NCI-H2081 treated with DMSO at 0.1 percent for 48 hours (cell line): Measurements from ENCODE around the gene KIAA0232.

ENCODE experiments used
- DNase-seq: peaks from one replicate; lab custom pipeline; 2025; lab: John Stamatoyannopoulos, UW

Gene KIAA0232

GRCh38 chr4:6851962-6852361 lies 69.4 kb downstream of the KIAA0232 start:
- no peak for DNase-seq

- DNase-seq, result no peak
Measured at GRCh38 chr4:6852582-6852981, 70.1 kb downstream of the KIAA0232 start.

- no peak for DNase-seq
Measured at GRCh38 chr4:6854098-6854744, 71.7 kb downstream of the KIAA0232 start.

- peak; percentile 47 for DNase-seq
Measured at GRCh38 chr4:6855692-6856297, 73.3 kb downstream of the KIAA0232 start.

- no peak for DNase-seq
Measured at GRCh38 chr4:6856391-6856790, 73.9 kb downstream of the KIAA0232 start.

- no peak for DNase-seq
Measured at GRCh38 chr4:6857009-6857882, 74.7 kb downstream of the KIAA0232 start.

- DNase-seq, result no peak
Measured at GRCh38 chr4:6858997-6859396, 76.5 kb downstream of the KIAA0232 start.

- no peak for DNase-seq
Measured at GRCh38 chr4:6859543-6859942, 77.0 kb downstream of the KIAA0232 start.

GRCh38 chr4:6868386-6868785 lies 85.9 kb downstream of the KIAA0232 start:
- no peak for DNase-seq

GRCh38 chr4:6869944-6870343 lies 87.4 kb downstream of the KIAA0232 start:
- DNase-seq, result no peak

- no peak for DNase-seq
Measured at GRCh38 chr4:6873291-6873690, 90.8 kb downstream of the KIAA0232 start.

- peak; percentile 26 for DNase-seq
Measured at GRCh38 chr4:6873792-6874461, 91.4 kb downstream of the KIAA0232 start.

- DNase-seq, result no peak
Measured at GRCh38 chr4:6874981-6875380, 92.5 kb downstream of the KIAA0232 start.

GRCh38 chr4:6875431-6875831 lies 92.9 kb downstream of the KIAA0232 start:
- DNase-seq, result no peak

GRCh38 chr4:6876440-6876839 lies 93.9 kb downstream of the KIAA0232 start:
- DNase-seq, result no peak

GRCh38 chr4:6877067-6877466 lies 94.5 kb downstream of the KIAA0232 start:
- DNase-seq, result no peak

GRCh38 chr4:6878451-6879059 lies 96.0 kb downstream of the KIAA0232 start:
- no peak for DNase-seq

- no peak for DNase-seq
Measured at GRCh38 chr4:6880691-6881090, 98.2 kb downstream of the KIAA0232 start.

GRCh38 chr4:6881908-6882307 lies 99.4 kb downstream of the KIAA0232 start:
- DNase-seq, result no peak

- DNase-seq, result no peak
Measured at GRCh38 chr4:6884341-6884870, 101.9 kb downstream of the KIAA0232 start.

GRCh38 chr4:6885953-6886557 lies 103.5 kb downstream of the KIAA0232 start:
- DNase-seq, result no peak
